Caco-2 (cell line): ENCODE results near the gene ANKRD44. TPM values are rescaled to one million over a fixed set of nuclear protein-coding genes. Genes with fewer than 3 reads are reported as not detected.

Source experiments
- BruUV-seq: library from RNA; stranded (reverse); fragments of 400-500 nt; replicated peaks from 2 replicates; lab custom pipeline; 2021; lab: Mats Ljungman, UMichigan
- CTCF ChIA-PET: fragments of 300-600 bp; sonication (Branson Sonifier 250); formaldehyde crosslinking; loops from one replicate; lab custom pipeline; 2022; ENCODE audit warnings: antibody characterized with exemption; lab: Charles Lee
- POLR2A ChIA-PET: fragments of 300-600 bp; sonication (Branson Sonifier 250); formaldehyde crosslinking; loops from one replicate; lab custom pipeline; 2022; ENCODE audit warnings: antibody characterized with exemption; lab: Charles Lee
- DNase-seq, 2 experiments: peaks; one replicate each; pipeline versions ENCODE4 v3.0.0 to v3.0.0-alpha.2; 2020 to 2022
- H3K27me3 ChIP-seq: replicated peaks from 2 replicates; pipeline ENCODE4 v1.6.0; 2011; ENCODE audit warnings: low read length; ENCODE audit not compliant: control insufficient read depth, insufficient read depth
- H3K36me3 ChIP-seq: 2 replicates; pipeline ENCODE4 v1.5.1; 2011; ENCODE audit warnings: low read length; ENCODE audit not compliant: control insufficient read depth, insufficient read depth
- H3K4me1 ChIP-seq: fragments of 250-450 bp; sonication (Bioruptor Pico); 2 replicates; pipeline ENCODE4 v1.5.1; 2020; ENCODE audit warnings: mild to moderate bottlenecking
- H3K4me3 ChIP-seq: 2 replicates; pipeline ENCODE4 v1.5.1; 2011; ENCODE audit warnings: low read depth, mild to moderate bottlenecking, control low read depth, low read length
- H3K9me3 ChIP-seq: fragments of 250-450 bp; sonication (Bioruptor Pico); 2 replicates; pipeline ENCODE4 v1.5.1; 2020; ENCODE audit warnings: mild to moderate bottlenecking, moderate library complexity
- H3K27ac Mint-ChIP-seq: one replicate; pipeline ENCODE4 v1.8.0; 2022; ENCODE audit warnings: mixed read lengths; ENCODE audit not compliant: unreplicated experiment
- H3K27me3 Mint-ChIP-seq: one replicate; pipeline ENCODE4 v1.8.0; 2022; ENCODE audit warnings: mixed read lengths; ENCODE audit not compliant: insufficient read depth, unreplicated experiment
- H3K36me3 Mint-ChIP-seq: one replicate; pipeline ENCODE4 v1.8.0; 2022; ENCODE audit warnings: mild to moderate bottlenecking, mixed read lengths; ENCODE audit not compliant: insufficient read depth, unreplicated experiment
- H3K4me1 Mint-ChIP-seq: one replicate; pipeline ENCODE4 v1.8.0; 2022; ENCODE audit warnings: low read depth, mixed read lengths; ENCODE audit not compliant: unreplicated experiment
- H3K4me3 Mint-ChIP-seq: one replicate; pipeline ENCODE4 v1.8.0; 2022; ENCODE audit warnings: mild to moderate bottlenecking, moderate library complexity, mixed read lengths; ENCODE audit not compliant: unreplicated experiment
- H3K9me3 Mint-ChIP-seq: one replicate; pipeline ENCODE4 v1.8.0; 2022; ENCODE audit warnings: mixed read lengths; ENCODE audit not compliant: unreplicated experiment
- CTCF ChIP-seq, 2 experiments: fragments of 200-600 bp in 1 of 2; IDR thresholded peaks; 1 replicate in 1 of 2; 2 replicates in 1 of 2; pipeline versions ENCODE4 v1.5.1 to v1.8.0; 2011 to 2022; ENCODE audit warnings: antibody characterized with exemption in 1 of 2, control low read depth in 1 of 2, inconsistent platforms in 1 of 2, low read depth in 1 of 2, low read length in 1 of 2, mild to moderate bottlenecking in 1 of 2, moderate library complexity in 1 of 2; ENCODE audit not compliant: insufficient read depth in 1 of 2, severe bottlenecking in 1 of 2, unreplicated experiment in 1 of 2
- intact Hi-C: fragments of 100-400 bp; cut with micrococcal nuclease; formaldehyde crosslinking; loops from one replicate; pipeline ENCODE4 v1.10.0; 2022; ENCODE audit not compliant: unreplicated experiment
- total RNA-seq: library from RNA; stranded (reverse); gene quantifications from 2 replicates; pipeline ENCODE4 v1.2.3, GENCODE V29; 2022

ANKRD44 gene
- total RNA-seq, 1 experiment from 2014 or later, result 1.0 TPM

GRCh38 chr2:197147942-197148341 lies 162.6 kb downstream of the ANKRD44 start:
- DNase-seq, result no peak
- no TSS peak for BruUV-seq
- Histone ChIP-seq H3K4me1 (peaks cover 10% of the 10 kb centered on the region), H3K36me3 (no peaks in the 10 kb centered on the region), H3K9me3 (no peaks in the 10 kb centered on the region), H3K4me3 (no peak overlapping the region), H3K27me3 (no peaks in the 10 kb centered on the region)
- no peak overlapping the region for H3K4me3 Mint-ChIP-seq
- no peaks in the 10 kb centered on the region for H3K36me3 Mint-ChIP-seq
- peaks cover 15% of the 10 kb centered on the region for H3K4me1 Mint-ChIP-seq
- no peaks in the 10 kb centered on the region for H3K9me3 Mint-ChIP-seq
- no peak for TF ChIP-seq CTCF (IDR thresholded peaks at IDR 0.05; ENCODE audit: insufficient read depth in 1 of 2, low read depth in 1 of 2, low read length in 1 of 2, severe bottlenecking in 1 of 2, unreplicated experiment in 1 of 2)
- POLR2A ChIA-PET, result no interaction called here
- H3K27me3 Mint-ChIP-seq, result no peaks in the 10 kb centered on the region
- intact Hi-C loops, result no loop called here
- CTCF ChIA-PET, result no interaction called here
- no peak overlapping the region for H3K27ac Mint-ChIP-seq

- BruUV-seq, result no TSS peak
- TF ChIP-seq CTCF (IDR thresholded peaks at IDR 0.05; ENCODE audit: insufficient read depth in 1 of 2, low read depth in 1 of 2, low read length in 1 of 2, severe bottlenecking in 1 of 2, unreplicated experiment in 1 of 2), result no peak
- intact Hi-C loops, result no loop called here
- Mint-ChIP-seq H3K4me1 (peaks cover 9% of the 10 kb centered on the region), H3K4me3 (no peak overlapping the region), H3K9me3 (no peaks in the 10 kb centered on the region), H3K27ac (no peak overlapping the region), H3K27me3 (no peaks in the 10 kb centered on the region), H3K36me3 (no peaks in the 10 kb centered on the region)
- Histone ChIP-seq H3K9me3 (no peaks in the 10 kb centered on the region), H3K4me1 (peaks cover 10% of the 10 kb centered on the region), H3K4me3 (no peak overlapping the region), H3K27me3 (no peaks in the 10 kb centered on the region), H3K36me3 (no peaks in the 10 kb centered on the region)
- DNase-seq, result no peak
- ChIA-PET CTCF (no interaction called here), POLR2A (no interaction called here)
Measured at GRCh38 chr2:197146995-197147394, 163.6 kb downstream of the ANKRD44 start.

- Histone ChIP-seq H3K27me3 (no peaks in the 10 kb centered on the region), H3K36me3 (no peaks in the 10 kb centered on the region), H3K9me3 (no peaks in the 10 kb centered on the region), H3K4me1 (peaks cover 10% of the 10 kb centered on the region), H3K4me3 (no peak overlapping the region)
- no peak for DNase-seq
- no peaks in the 10 kb centered on the region for H3K9me3 Mint-ChIP-seq
- H3K27me3 Mint-ChIP-seq, result no peaks in the 10 kb centered on the region
- H3K36me3 Mint-ChIP-seq, result no peaks in the 10 kb centered on the region
- ChIA-PET POLR2A (no interaction called here), CTCF (no interaction called here)
- H3K27ac Mint-ChIP-seq, result no peak overlapping the region
- H3K4me1 Mint-ChIP-seq, result peaks cover 9% of the 10 kb centered on the region
- H3K4me3 Mint-ChIP-seq, result no peak overlapping the region
- BruUV-seq, result no TSS peak
- intact Hi-C loops, result no loop called here
- no peak for TF ChIP-seq CTCF (IDR thresholded peaks at IDR 0.05; ENCODE audit: insufficient read depth in 1 of 2, low read depth in 1 of 2, low read length in 1 of 2, severe bottlenecking in 1 of 2, unreplicated experiment in 1 of 2)
Measured at GRCh38 chr2:197145471-197146056, 165.0 kb downstream of the ANKRD44 start.
